Measurements from ENCODE around the gene TRIM22. TPM values are rescaled to one million over a fixed set of nuclear protein-coding genes. Genes with fewer than 3 reads are reported as not detected.
"Not testable (repeated sequence)": the region's sequence is repeated elsewhere in the genome, so short reads cannot be mapped to it uniquely, and the experiment has no call there.

The TRIM22 gene
- total RNA-seq, 1 donor from 2014 or later = 255 TPM

GRCh38 chr11:5703741-5704536, 14.3 kb downstream of the TRIM22 start:
- intact Hi-C loops (cut with micrococcal nuclease) = no loop called here
- Mint-ChIP-seq H3K4me1 (peaks cover 39% of the 10 kb centered on the region), H3K27ac (peak overlapping the region; percentile 66), H3K27me3 (no peaks in the 10 kb centered on the region), H3K36me3 (ENCODE audit: low read depth) (peaks cover 77% of the 10 kb centered on the region), H3K4me3 (no peak overlapping the region), H3K9me3 (no peaks in the 10 kb centered on the region)
- DNase-seq = no peak
- ChIA-PET POLR2A (interaction anchor here (2.5 to 3.4 kb wide), 2 partner anchors 14 to 19 kb away, joined by 14 to 25 read pairs; partner anchors contain the start of genes TRIM22 and TRIM5), CTCF (interaction anchor here (1.0 to 2.2 kb wide), 3 partner anchors 14 to 104 kb away, joined by 3 to 10 read pairs (median 3); partner anchors contain the start of genes TRIM22 and TRIM5)
- no peak for TF ChIP-seq CTCF (IDR thresholded peaks at IDR 0.05)
- peak; percentile 41 for ATAC-seq (ENCODE audit: low read depth)

- Mint-ChIP-seq H3K4me3 (no peak overlapping the region), H3K9me3 (no peaks in the 10 kb centered on the region), H3K36me3 (ENCODE audit: low read depth) (peaks cover 79% of the 10 kb centered on the region), H3K27me3 (no peaks in the 10 kb centered on the region), H3K4me1 (peaks cover 27% of the 10 kb centered on the region), H3K27ac (peak overlapping the region; percentile 50)
- DNase-seq (no peak), ATAC-seq (ENCODE audit: low read depth) (no peak)
- intact Hi-C loops (cut with micrococcal nuclease) = no loop called here
- POLR2A ChIA-PET = interaction anchor here (0.7 to 3.4 kb wide), 3 partner anchors 13 to 21 kb away, joined by 3 to 25 read pairs (median 14); partner anchors contain the start of genes TRIM22 and TRIM5
- TF ChIP-seq CTCF (IDR thresholded peaks at IDR 0.05) = no peak
- CTCF ChIA-PET = interaction anchor here (2.2 kb wide), 1 partner anchor 21 kb away, joined by 10 read pairs; the partner anchor contains the start of gene TRIM5
Measured at GRCh38 chr11:5705688-5706087, 16.1 kb downstream of the TRIM22 start.

GRCh38 chr11:5712507-5712906, 22.9 kb downstream of the TRIM22 start:
- TF ChIP-seq CTCF (IDR thresholded peaks at IDR 0.05) = no peak
- POLR2A ChIA-PET = interaction anchor here (1.0 to 4.2 kb wide), 3 partner anchors 12 to 27 kb away, joined by 3 to 24 read pairs (median 5); partner anchors contain the start of genes TRIM22 and TRIM5
- H3K9me3 Mint-ChIP-seq = no peaks in the 10 kb centered on the region
- H3K36me3 Mint-ChIP-seq (ENCODE audit: low read depth) = peaks cover 33% of the 10 kb centered on the region
- intact Hi-C loops (cut with micrococcal nuclease) = loop anchor here (1.0 to 5.0 kb wide), 5 partner anchors 11 to 236 kb away; no protein-coding TSS in a partner anchor
- CTCF ChIA-PET = interaction anchor here (2.5 to 4.8 kb wide), 2 partner anchors 11 to 28 kb away, joined by 10 to 52 read pairs; partner anchors contain the start of gene TRIM5
- no peak for DNase-seq
- H3K4me1 Mint-ChIP-seq = no peaks in the 10 kb centered on the region
- H3K4me3 Mint-ChIP-seq = no peak overlapping the region
- no peak overlapping the region for H3K27ac Mint-ChIP-seq
- peak; percentile 52 for ATAC-seq (ENCODE audit: low read depth)
- H3K27me3 Mint-ChIP-seq = no peaks in the 10 kb centered on the region

GRCh38 chr11:5713695-5714094, 24.1 kb downstream of the TRIM22 start:
- no peaks in the 10 kb centered on the region for H3K4me1 Mint-ChIP-seq
- no peaks in the 10 kb centered on the region for H3K27me3 Mint-ChIP-seq
- TF ChIP-seq CTCF (IDR thresholded peaks at IDR 0.05) = no peak
- DNase-seq = no peak
- ChIA-PET CTCF (interaction anchor here (0.8 to 4.8 kb wide), 5 partner anchors 12 to 114 kb away, joined by 3 to 52 read pairs (median 10); partner anchors contain the start of genes TRIM22 and TRIM5), POLR2A (interaction anchor here (1.0 to 4.2 kb wide), 3 partner anchors 13 to 29 kb away, joined by 3 to 24 read pairs (median 5); partner anchors contain the start of genes TRIM22 and TRIM5)
- no peak overlapping the region for H3K4me3 Mint-ChIP-seq
- no peak for ATAC-seq (ENCODE audit: low read depth)
- H3K27ac Mint-ChIP-seq = no peak overlapping the region
- H3K9me3 Mint-ChIP-seq = no peaks in the 10 kb centered on the region
- H3K36me3 Mint-ChIP-seq (ENCODE audit: low read depth) = peaks cover 28% of the 10 kb centered on the region
- intact Hi-C loops (cut with micrococcal nuclease) = loop anchor here (2.0 to 5.0 kb wide), 2 partner anchors 41 to 237 kb away; no protein-coding TSS in a partner anchor

- H3K27me3 Mint-ChIP-seq; H3K27ac Mint-ChIP-seq; DNase-seq; ATAC-seq (ENCODE audit: low read depth); H3K4me1 Mint-ChIP-seq; POLR2A ChIA-PET; intact Hi-C loops (cut with micrococcal nuclease); CTCF ChIA-PET; H3K4me3 Mint-ChIP-seq; H3K9me3 Mint-ChIP-seq: not testable (repeated sequence)
- H3K36me3 Mint-ChIP-seq (ENCODE audit: low read depth) = peaks cover 15% of the 10 kb centered on the region
Measured at GRCh38 chr11:5716518-5716917, 26.9 kb downstream of the TRIM22 start.

All from activated B cell treated with CpG ODN at 0.5 μM for 24 hours (primary cell).